ENCODE results near the gene PLXNB2. TPM values are rescaled to one million over a fixed set of nuclear protein-coding genes. Genes with fewer than 3 reads are reported as not detected.
"Not testable (repeated sequence)": the region's sequence is repeated elsewhere in the genome, so short reads cannot be mapped to it uniquely, and the experiment has no call there.

The PLXNB2 gene
- polyA plus RNA-seq, 3 donors: 38.2 to 368 (median 70.5) TPM

GRCh38 chr22:50273352-50273751 lies 34.1 kb downstream of the PLXNB2 start:
- TF ChIP-seq, protein P1, sequence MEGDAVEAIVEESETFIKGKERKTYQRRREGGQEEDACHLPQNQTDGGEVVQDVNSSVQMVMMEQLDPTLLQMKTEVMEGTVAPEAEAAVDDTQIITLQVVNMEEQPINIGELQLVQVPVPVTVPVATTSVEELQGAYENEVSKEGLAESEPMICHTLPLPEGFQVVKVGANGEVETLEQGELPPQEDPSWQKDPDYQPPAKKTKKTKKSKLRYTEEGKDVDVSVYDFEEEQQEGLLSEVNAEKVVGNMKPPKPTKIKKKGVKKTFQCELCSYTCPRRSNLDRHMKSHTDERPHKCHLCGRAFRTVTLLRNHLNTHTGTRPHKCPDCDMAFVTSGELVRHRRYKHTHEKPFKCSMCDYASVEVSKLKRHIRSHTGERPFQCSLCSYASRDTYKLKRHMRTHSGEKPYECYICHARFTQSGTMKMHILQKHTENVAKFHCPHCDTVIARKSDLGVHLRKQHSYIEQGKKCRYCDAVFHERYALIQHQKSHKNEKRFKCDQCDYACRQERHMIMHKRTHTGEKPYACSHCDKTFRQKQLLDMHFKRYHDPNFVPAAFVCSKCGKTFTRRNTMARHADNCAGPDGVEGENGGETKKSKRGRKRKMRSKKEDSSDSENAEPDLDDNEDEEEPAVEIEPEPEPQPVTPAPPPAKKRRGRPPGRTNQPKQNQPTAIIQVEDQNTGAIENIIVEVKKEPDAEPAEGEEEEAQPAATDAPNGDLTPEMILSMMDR (IDR thresholded peaks at IDR 0.05): peak; percentile 18
- H3K4me3 Mint-ChIP-seq; H3K27ac Mint-ChIP-seq; H3K9me3 ChIP-seq (replicated peaks in 1 of 2; ENCODE audit: control insufficient read depth in 1 of 2, insufficient read depth in 1 of 2, low read length in 2 of 2); H3K79me2 ChIP-seq (ENCODE audit: insufficient read depth, low read length); H2AFZ ChIP-seq (ENCODE audit: insufficient read depth, low read depth, low read length, poor library complexity, severe bottlenecking); intact Hi-C loops (cut with micrococcal nuclease); H3K4me2 ChIP-seq (replicated peaks; ENCODE audit: extremely low read depth, low read length, poor library complexity, severe bottlenecking); H3K27ac ChIP-seq (ENCODE audit: low read depth in 1 of 2, low read length in 2 of 2); H3K9ac ChIP-seq (ENCODE audit: insufficient read depth, low read length, poor library complexity, severe bottlenecking); DNase-seq; H3K4me3 ChIP-seq (replicated peaks in 1 of 3; ENCODE audit: low read depth in 2 of 3, low read length in 3 of 3): not testable (repeated sequence)
- H3K4me1 ChIP-seq (ENCODE audit: control insufficient read depth in 1 of 2, insufficient read depth in 2 of 2, low read length in 2 of 2): peaks cover 25 to 38% of the 10 kb centered on the region in 2 donors
- H3K9me3 Mint-ChIP-seq: peaks cover 0 to 14% (median 0%) of the 10 kb centered on the region in 7 donors
- peaks cover 23% of the 10 kb centered on the region for H3K4me1 Mint-ChIP-seq
- peaks cover 87% of the 10 kb centered on the region for H4K20me1 ChIP-seq (ENCODE audit: insufficient read depth, low read length)
- H3K36me3 ChIP-seq (replicated peaks in 1 of 2; ENCODE audit: control insufficient read depth in 1 of 2, insufficient read depth in 2 of 2, low read length in 2 of 2): peaks cover 38 to 40% of the 10 kb centered on the region in 2 donors
- peaks cover 30 to 49% of the 10 kb centered on the region in 2 donors for H3K36me3 Mint-ChIP-seq
- no CpG with 5 or more reads among the region's 11 CpGs for WGBS (ENCODE audit: insufficient coverage)
- H3K27me3 ChIP-seq (ENCODE audit: control insufficient read depth in 2 of 2, insufficient read depth in 2 of 2, low read length in 2 of 2): peaks cover 20 to 36% of the 10 kb centered on the region in 2 donors
- peaks cover 27 to 48% (median 38%) of the 10 kb centered on the region in 3 donors for H3K27me3 Mint-ChIP-seq (ENCODE audit: low read depth in 3 of 3)

- no peak overlapping the region for H3K9ac ChIP-seq (ENCODE audit: insufficient read depth, low read length, poor library complexity, severe bottlenecking)
- Mint-ChIP-seq H3K27me3 (ENCODE audit: low read depth in 3 of 3) (peaks cover 33 to 59% (median 42%) of the 10 kb centered on the region in 3 donors), H3K9me3 (peaks cover 0 to 21% (median 2%) of the 10 kb centered on the region in 7 donors), H3K4me3 (peak overlapping the region in 1 of 2 donors; percentile 62), H3K4me1 (peaks cover 23% of the 10 kb centered on the region), H3K36me3 (peaks cover 23 to 37% of the 10 kb centered on the region in 2 donors), H3K27ac (no peak overlapping the region)
- 57% methylated on average over 21 of the region's 26 CpGs for WGBS (ENCODE audit: insufficient coverage)
- peaks cover 25 to 42% of the 10 kb centered on the region in 2 donors for H3K27me3 ChIP-seq (ENCODE audit: control insufficient read depth in 2 of 2, insufficient read depth in 2 of 2, low read length in 2 of 2)
- H4K20me1 ChIP-seq (ENCODE audit: insufficient read depth, low read length): peaks cover 81% of the 10 kb centered on the region
- no peak overlapping the region for H2AFZ ChIP-seq (ENCODE audit: insufficient read depth, low read depth, low read length, poor library complexity, severe bottlenecking)
- no peaks in the 10 kb centered on the region for H3K79me2 ChIP-seq (ENCODE audit: insufficient read depth, low read length)
- H3K4me3 ChIP-seq (replicated peaks in 1 of 3; ENCODE audit: low read depth in 2 of 3, low read length in 3 of 3): no peak overlapping the region
- DNase-seq: no peak
- peak overlapping the region; percentile 80 for H3K4me2 ChIP-seq (replicated peaks; ENCODE audit: extremely low read depth, low read length, poor library complexity, severe bottlenecking)
- H3K36me3 ChIP-seq (replicated peaks in 1 of 2; ENCODE audit: control insufficient read depth in 1 of 2, insufficient read depth in 2 of 2, low read length in 2 of 2): peaks cover 27 to 29% of the 10 kb centered on the region in 2 donors
- H3K4me1 ChIP-seq (ENCODE audit: control insufficient read depth in 1 of 2, insufficient read depth in 2 of 2, low read length in 2 of 2): peaks cover 25 to 38% of the 10 kb centered on the region in 2 donors
- peaks cover 3 to 10% of the 10 kb centered on the region in 2 donors for H3K9me3 ChIP-seq (replicated peaks in 1 of 2; ENCODE audit: control insufficient read depth in 1 of 2, insufficient read depth in 1 of 2, low read length in 2 of 2)
- no peak overlapping the region for H3K27ac ChIP-seq (ENCODE audit: low read depth in 1 of 2, low read length in 2 of 2)
- intact Hi-C loops (cut with micrococcal nuclease): no loop called here
- TF ChIP-seq, protein P1 (IDR thresholded peaks at IDR 0.05): no peak
Measured at GRCh38 chr22:50272044-50272802, 35.2 kb downstream of the PLXNB2 start.
